ENCODE data around the gene NSMCE4A.
"Not testable (repeated sequence)": the region's sequence is repeated elsewhere in the genome, so short reads cannot be mapped to it uniquely, and the experiment has no call there.

NSMCE4A gene

DNA sequence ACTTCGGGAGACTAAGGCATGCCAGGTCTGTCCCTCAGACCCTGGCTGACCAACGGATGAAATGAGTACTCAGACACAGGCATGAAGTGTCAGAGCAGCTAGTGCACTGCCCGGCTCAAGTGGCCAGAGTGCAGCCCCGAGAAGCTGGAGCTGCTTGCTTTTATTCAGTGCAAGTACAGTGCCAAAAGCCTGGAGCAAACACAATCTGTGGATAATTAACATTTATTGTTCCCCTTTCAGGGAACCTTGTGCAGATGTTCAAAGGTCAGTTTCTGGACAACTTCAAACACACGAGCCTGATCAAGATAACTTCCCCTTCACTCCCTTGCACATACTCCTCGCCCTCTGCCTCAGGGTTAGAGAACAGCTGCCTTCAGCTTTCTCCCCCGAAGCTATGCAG is 39.3 kb downstream of the NSMCE4A start:
- no peak for DNase-seq

DNA sequence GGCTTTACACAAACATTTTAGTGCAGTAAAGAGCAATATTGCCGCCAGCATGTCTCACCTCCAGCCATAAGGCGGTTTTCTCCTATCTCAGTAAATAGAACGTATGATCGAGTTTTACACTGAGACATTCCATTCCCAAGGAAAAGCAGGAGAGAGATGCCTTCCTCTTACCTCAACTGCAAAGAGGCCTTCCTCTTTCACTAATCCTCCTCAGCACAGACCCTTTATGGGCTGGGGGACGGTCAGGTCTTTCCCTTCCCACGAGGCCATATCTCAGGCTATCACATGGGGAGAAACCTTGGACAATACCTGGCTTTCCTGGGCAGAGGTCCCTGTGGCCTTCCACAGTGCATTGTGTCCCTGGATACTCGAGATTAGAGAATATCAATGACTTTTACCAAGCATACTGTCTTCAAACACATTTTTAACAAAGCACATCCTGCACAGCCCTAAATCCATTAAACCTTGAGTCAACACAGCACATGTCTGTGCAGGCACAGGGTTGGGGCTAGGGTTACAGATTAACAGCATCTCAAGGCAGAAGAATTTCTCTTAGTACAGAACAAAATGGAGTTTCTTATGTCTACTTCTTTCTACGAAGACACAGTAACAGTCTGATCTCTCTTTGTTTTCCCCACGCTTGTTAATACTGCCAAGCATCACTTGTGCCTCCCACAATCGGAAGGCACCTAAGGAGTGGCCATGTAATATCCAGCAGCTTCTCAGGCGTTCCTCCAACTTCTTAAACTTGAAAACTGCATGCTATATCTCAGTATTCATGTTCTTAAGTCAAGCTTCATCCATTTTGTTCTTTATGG is 44.5 kb downstream of the NSMCE4A start:
- not testable (repeated sequence) for DNase-seq

DNA sequence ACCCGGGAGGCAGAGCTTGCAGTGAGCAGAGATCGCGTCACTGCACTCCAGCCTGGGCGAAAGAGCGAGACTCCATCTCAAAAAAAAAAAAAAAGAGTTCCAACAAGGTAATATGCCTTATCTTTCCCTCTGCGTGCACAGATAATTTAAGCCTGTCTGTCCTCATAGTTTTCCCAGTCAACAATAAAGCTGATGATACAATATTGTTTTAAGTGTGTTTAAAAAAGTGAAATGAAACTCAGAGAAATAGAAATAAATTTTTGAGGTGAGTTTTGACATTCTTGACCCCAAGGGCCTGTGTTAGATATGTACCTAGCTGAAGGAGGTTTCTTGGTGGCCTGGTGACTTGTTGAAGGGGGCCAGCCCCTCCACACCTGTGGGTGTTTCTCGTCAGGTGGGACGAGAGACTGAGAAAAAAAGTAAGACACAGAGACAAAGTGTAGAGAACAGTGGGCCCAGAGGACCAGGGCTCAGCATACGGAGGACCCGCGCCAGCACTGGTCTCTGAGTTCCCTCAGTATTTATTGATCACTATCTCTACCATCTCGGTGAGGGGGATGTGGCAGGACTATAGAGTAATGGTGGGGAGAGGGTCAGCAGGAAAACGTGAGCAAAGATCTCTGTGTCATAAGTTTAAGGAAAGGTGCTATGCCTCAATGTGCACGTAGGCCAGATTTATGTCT is 45.3 kb downstream of the NSMCE4A start:
- not testable (repeated sequence) for DNase-seq

DNA sequence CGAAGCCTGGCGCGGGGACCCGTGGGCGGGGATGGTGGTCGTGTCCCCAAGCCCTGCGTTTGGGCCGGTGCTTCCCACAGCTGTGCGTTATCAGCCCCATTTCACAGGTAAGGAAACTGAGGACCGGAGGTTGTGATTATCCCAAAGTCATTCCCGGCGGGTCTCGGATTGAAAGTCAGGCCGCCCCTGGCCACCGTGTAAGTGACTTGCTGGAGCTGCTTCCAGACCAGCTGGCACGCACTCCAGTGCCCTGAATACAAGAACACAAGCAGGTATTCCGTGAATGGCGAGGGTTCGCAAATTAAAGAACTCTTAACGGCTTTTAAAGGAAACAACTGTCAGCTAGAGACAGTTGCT is 46.5 kb downstream of the NSMCE4A start:
- DNase-seq: no peak

DNA sequence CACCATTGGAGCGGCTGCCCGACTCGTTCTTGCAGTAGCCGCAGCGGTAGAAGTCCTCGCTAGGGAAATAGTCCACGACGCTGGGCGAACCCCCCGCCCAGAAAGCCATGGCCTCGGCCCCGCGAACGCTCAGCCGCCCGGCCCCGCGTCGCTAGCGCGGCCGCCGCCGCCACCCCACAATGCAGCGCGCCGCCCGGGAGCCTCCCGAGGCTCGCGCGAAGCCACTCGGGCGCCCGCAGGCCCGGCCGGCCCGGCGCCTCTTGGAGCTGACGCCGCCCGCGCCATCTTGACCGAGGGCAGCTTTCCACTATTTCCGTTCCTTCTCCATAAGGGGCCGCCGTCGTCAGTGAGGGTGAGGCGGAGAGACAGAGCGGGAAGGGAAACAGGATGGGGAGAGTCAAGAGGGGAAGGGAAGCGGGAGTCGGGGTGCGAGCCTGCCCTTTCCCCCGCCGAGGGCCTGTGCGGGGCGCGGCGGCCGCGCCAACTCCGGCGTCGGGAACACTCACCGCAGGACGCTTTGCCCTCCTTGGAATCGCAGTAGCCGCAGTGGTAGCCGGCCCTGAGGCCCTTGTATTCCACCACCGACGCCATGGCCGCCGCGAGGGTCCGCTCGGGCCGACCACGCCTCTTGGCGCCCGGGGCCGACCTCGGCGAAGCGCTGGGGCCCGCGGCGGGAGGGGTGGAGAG is 47.0 kb downstream of the NSMCE4A start, which contains the start of gene ATE1:
ATE1 (minus strand) TSS at position 191 of the 687 bp plus-strand sequence; CDS start at position 109, 82 bp downstream.
- peak; percentile 94 for DNase-seq

DNA sequence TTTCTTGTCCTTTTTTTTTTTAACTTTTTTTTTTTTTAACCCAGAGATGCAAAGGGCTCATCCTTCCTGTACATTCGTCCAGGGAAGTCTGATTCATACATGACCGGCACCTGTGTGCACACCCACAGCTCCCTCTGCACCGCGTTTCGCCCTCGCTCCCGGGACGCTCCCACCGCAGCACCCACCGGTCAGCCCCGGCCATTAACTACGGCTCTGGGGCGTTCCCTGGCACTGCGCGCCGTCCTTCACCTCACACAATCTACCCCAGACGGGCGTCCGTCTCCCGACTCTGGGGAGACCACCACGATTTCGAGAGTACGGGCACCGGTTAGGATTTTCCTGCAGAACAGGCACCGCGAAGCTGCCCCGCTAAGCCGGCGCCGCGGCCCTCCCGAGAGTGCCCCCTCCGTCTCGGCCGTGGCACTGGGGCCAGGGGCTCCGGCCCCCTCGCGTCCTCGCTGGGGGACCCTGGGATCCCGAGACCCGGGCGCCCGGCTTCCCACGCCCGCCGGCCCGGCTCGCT is 47.6 kb downstream of the NSMCE4A start:
- peak; percentile 27 for DNase-seq

DNA sequence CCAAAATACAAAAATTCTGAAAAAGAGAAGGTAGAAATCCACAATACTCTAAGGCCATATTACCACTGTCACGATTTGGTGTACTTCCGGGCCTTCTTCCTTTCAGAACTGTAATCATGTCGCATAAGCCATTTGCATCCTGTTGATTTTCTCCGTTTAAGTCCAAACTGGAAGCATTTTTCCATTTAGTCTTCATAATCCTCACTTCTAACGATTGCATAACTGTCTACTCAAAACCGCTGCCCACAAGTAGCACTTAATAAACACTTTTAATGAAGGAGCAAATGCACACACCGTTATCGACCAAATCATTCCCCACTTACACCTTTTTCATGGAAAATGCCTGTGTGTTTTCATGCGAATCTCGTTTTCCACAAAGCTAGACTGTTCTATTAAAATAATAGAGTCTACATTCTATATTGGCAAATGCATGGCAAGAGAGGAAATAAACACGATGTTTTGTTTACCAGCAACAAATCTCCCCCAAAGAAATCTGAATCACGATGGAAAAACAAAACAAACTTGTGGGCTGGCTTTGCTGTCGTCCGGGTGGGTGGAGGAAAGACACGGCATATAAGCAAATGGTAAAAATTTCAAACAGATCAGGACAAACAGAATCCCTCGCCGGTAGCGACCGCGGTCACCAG is 48.2 kb downstream of the NSMCE4A start:
- DNase-seq: no peak

DNA sequence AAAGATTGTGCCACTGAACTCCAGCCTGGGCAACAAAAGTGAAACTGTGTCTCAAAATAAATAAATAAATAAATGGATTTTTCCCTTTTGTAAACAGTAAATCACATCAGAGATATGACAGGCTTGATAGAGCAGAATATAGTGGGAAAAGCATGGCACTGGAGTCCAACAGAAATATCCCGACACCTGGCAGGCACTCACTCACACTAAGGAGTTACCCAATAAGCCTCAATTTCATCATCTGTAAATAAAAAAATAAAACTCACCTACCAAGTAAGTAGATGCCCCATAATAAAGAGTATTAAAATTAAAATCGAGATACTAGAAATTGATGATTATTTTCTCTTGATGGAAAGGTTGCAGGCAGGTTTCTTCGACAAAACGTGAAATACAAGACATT is 48.9 kb downstream of the NSMCE4A start:
- DNase-seq: no peak

DNA sequence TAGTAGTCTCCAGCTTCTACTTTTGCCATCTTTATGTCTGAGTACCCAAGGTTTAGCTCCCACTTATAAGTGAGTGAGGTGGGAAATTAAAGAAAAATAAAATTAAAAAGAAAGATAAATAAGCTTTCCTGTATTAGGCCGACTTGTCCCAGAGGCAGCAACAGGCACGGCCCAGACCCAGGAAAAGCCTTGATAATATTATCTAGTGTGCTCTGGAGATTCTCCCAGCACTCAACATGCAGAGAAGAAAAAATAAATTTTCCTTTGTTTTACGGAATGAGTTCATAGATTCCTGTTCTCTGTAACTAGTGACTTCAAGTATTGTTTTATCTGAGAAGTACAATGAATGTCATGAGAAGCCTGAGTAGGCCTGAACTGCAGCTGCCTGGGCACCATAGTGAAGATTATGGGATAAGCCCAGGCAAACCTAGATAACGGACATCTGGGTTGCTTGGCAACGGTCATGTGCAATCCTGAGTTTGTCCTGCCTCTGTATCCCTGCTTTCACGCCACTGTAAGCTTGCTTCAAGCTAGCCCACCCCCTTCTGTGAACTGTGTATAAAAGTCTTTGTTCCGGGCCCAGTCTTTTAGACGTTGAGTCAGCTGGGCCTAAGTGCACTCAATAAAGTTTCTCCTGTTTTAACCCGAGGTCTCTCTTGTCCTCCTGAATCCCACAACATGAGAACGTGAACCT is 53.6 kb downstream of the NSMCE4A start:
- no peak for DNase-seq

DNA sequence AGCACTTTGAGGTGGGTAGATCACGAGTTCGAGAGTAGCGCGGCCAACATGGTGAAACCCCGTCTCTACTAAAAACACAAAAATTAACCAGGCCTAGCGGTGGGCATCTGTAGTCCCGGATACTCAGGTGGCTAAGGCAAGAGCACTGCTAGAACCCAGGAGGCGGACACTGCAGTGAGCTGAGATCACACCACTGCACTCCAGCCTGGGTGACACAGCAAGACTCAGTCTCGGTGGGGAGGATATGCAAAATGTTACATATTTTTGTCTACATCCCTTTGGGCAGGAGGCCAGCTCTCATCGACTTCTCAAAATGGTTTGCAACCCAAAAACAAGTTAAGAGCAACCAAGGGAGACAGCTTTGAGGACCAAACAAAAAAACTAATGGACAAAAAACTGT is 55.4 kb downstream of the NSMCE4A start:
- DNase-seq: no peak

DNA sequence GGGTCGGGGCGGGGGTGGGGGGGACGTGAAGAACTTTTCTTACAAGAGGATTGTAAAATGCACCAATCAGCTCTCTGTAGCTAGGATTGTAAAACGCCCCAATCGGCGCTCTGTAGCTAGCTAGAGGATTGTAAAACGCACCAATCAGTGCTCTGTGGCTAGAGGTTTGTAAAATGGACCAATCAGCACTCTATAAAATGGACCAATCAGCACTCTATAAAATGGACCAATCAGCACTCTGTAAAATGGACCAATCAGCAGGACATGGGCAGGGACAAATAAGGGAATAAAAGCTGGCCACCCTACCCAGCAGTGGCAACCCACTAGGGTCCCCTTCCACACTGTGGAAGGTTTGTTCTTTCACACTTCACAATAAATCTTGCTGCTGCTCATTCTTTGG is 56.2 kb downstream of the NSMCE4A start:
- DNase-seq: not testable (repeated sequence)

DNA sequence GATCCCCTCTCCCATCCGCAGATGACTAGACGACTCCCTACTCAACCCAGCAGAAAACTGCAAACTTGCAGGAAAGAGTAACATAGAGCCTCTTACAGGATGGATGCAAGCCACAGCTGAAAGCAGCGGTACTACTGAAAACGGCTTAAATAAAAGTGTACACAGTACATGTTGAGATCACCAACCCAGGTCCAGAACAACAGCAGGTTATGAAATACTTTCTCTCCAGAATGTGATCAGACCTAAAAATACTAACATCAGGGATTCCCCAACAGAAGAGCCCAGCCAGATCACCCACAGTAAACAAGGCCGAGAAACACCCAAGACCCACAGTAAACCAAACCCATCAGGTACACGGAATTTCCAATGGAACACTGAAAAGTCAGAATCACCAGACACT is 60.4 kb downstream of the NSMCE4A start:
- DNase-seq: no peak

DNA sequence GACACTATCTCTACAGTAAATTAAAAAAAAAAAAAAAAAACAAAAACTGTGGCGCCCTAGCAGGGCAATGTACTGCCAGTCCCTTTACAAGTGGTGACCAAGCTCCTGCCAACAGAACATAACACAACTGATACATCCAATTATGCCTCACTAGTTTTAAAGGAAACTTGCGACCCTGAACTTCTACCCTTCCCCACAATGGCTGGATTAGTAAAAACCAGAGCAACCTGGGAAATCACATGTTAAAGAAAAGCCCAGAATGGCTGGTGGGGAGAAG is 63.7 kb downstream of the NSMCE4A start:
- no peak for DNase-seq

DNA sequence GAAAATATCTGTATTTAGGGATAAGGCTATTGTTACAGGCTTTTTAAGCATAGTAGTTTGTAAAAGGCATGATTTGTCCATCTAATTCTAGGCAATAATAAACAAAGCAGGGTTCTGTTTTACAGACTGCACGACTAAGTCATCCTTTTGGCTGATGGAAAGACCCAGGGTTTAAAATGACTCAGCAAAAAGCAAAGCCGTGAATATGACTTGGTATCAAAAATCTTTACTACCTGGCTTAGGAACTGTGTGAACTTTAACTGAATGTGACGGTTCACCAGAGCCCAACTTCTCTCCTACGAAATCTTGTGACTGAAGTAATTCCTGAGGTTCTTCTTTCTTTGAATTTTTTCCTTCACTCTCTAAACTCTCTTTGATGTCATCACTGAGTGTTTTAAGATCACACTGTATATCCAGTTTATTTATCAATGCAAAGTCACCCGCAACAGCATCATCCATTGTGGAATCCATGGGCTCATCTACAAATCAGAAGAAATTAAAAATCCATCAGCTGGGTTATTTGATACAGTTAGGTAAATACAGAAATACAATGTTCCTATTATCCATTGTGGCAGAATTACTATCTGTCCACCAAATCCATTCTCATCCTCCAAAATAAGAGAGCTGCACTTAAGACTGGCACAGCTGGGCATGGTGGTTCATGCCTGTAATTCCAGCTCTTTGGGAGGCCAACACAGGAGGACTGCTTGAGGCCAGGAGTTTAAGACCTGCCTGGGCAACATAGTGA is 64.2 kb downstream of the NSMCE4A start:
- peak; percentile 5 for DNase-seq

All from fibroblast of skin of abdomen (primary cell).